Thoracic aorta (tissue), 2 donors: ENCODE data around the gene SLC12A4. TPM values are rescaled to one million over a fixed set of nuclear protein-coding genes. Genes with fewer than 3 reads are reported as not detected.
"Not testable (repeated sequence)": the region's sequence is repeated elsewhere in the genome, so short reads cannot be mapped to it uniquely, and the experiment has no call there.

Source experiments
- ATAC-seq: fragments of 150-250 bp; one replicate; pipeline ENCODE4 v1.8.0; 2017; ENCODE audit warnings: low read depth; ENCODE audit not compliant: insufficient number of reproducible peaks, low FRiP score
- DNase-seq: peaks from one replicate; pipeline ENCODE4 v3.0.0-alpha.2; 2020; ENCODE audit warnings: low spot score
- H3K27ac ChIP-seq, 2 donors: fragments of 200-600 bp; sonication (generic); 1 replicate in 1 of 2; 2 replicates in 1 of 2; pipeline ENCODE4 v1.5.1; 2016; ENCODE audit warnings: mild to moderate bottlenecking in 2 of 2, moderate library complexity in 2 of 2
- H3K27me3 ChIP-seq: fragments of 200-600 bp; sonication (generic); replicated peaks from 2 replicates; pipeline ENCODE4 v1.6.0; 2016; ENCODE audit warnings: mild to moderate bottlenecking; ENCODE audit not compliant: insufficient read depth
- H3K36me3 ChIP-seq: fragments of 200-600 bp; sonication (generic); one replicate; pipeline ENCODE4 v1.5.1; 2016
- H3K4me1 ChIP-seq, 2 donors: fragments of 200-600 bp; sonication (generic); 1 replicate in 1 of 2; 2 replicates in 1 of 2; pipeline versions ENCODE4 v1.5.1 to v1.6.0; 2016; ENCODE audit warnings: low read depth in 2 of 2, mild to moderate bottlenecking in 1 of 2; ENCODE audit not compliant: control insufficient read depth in 1 of 2
- H3K4me3 ChIP-seq: fragments of 200-600 bp; sonication (generic); 2 replicates; pipeline ENCODE4 v1.5.1; 2016; ENCODE audit warnings: mild to moderate bottlenecking
- H3K9me3 ChIP-seq: fragments of 200-600 bp; sonication (generic); 2 replicates; pipeline ENCODE4 v1.5.1; 2016
- CTCF ChIP-seq: fragments of 200-600 bp; sonication (generic); IDR thresholded peaks from one replicate; pipeline ENCODE4 v1.5.1; 2019; ENCODE audit warnings: antibody characterized with exemption
- total RNA-seq, 2 donors: library from RNA; depleted of rRNA; stranded (reverse); fragments of >200 nt; gene quantifications; one replicate each; pipeline versions ENCODE4 v1.1.0 to v1.2.3, GENCODE V29; 2016

SLC12A4 gene
- total RNA-seq, 2 donors from 2014 or later, result 163 to 168 TPM

GRCh38 chr16:67919622-67920221 lies 48.7 kb downstream of the SLC12A4 start:
- H3K9me3 ChIP-seq, result no peaks in the 10 kb centered on the region
- ATAC-seq (no peak), DNase-seq (no peak)
- H3K36me3 ChIP-seq, result no peaks in the 10 kb centered on the region
- H3K27me3 ChIP-seq, result no peaks in the 10 kb centered on the region
- H3K4me3 ChIP-seq, result no peak overlapping the region
- no peak for TF ChIP-seq CTCF
- H3K27ac ChIP-seq, result no peak overlapping the region
- peaks cover 18 to 35% of the 10 kb centered on the region in 2 donors for H3K4me1 ChIP-seq

GRCh38 chr16:67917852-67918236 lies 50.6 kb downstream of the SLC12A4 start:
- Histone ChIP-seq H3K4me1 (peaks cover 18 to 38% of the 10 kb centered on the region in 2 donors), H3K27me3 (no peaks in the 10 kb centered on the region), H3K27ac (peak overlapping the region; percentile 13 to 43), H3K4me3 (no peak overlapping the region), H3K36me3 (no peaks in the 10 kb centered on the region), H3K9me3 (no peaks in the 10 kb centered on the region)
- TF ChIP-seq CTCF, result no peak
- ATAC-seq, result no peak
- no peak for DNase-seq

- Histone ChIP-seq H3K9me3 (no peaks in the 10 kb centered on the region), H3K27ac (peak overlapping the region; percentile 13 to 43), H3K36me3 (no peaks in the 10 kb centered on the region), H3K4me1 (peaks cover 18 to 38% of the 10 kb centered on the region in 2 donors), H3K27me3 (no peaks in the 10 kb centered on the region), H3K4me3 (no peak overlapping the region)
- TF ChIP-seq CTCF, result no peak
- no peak for DNase-seq
- no peak for ATAC-seq
Measured at GRCh38 chr16:67917140-67917851, 51.1 kb downstream of the SLC12A4 start.

- Histone ChIP-seq H3K9me3 (no peaks in the 10 kb centered on the region), H3K4me3 (no peak overlapping the region), H3K27ac (peak overlapping the region; percentile 13 to 35), H3K36me3 (no peaks in the 10 kb centered on the region), H3K4me1 (peaks cover 18 to 38% of the 10 kb centered on the region in 2 donors), H3K27me3 (no peaks in the 10 kb centered on the region)
- DNase-seq (no peak), ATAC-seq (no peak)
- no peak for TF ChIP-seq CTCF
Measured at GRCh38 chr16:67915831-67916723, 52.4 kb downstream of the SLC12A4 start.

GRCh38 chr16:67915496-67915769 lies 53.0 kb downstream of the SLC12A4 start:
- not testable (repeated sequence) for ATAC-seq, H3K4me3 ChIP-seq, H3K27ac ChIP-seq, DNase-seq, H3K36me3 ChIP-seq, H3K27me3 ChIP-seq, H3K9me3 ChIP-seq
- H3K4me1 ChIP-seq, result peaks cover 18 to 38% of the 10 kb centered on the region in 2 donors
